Ishikawa (cell line): ENCODE measurements around the gene S100A7.

Experiments used
- CEBPB ChIP-seq: IDR thresholded peaks from 2 replicates; pipeline ENCODE4 v1.6.1; 2012
- CREB1 ChIP-seq: IDR thresholded peaks from 2 replicates; pipeline ENCODE4 v1.6.1; 2012; ENCODE audit warnings: low read depth
- EGR1 ChIP-seq: IDR thresholded peaks from 2 replicates; pipeline ENCODE4 v1.6.1; 2012
- EP300 ChIP-seq: IDR thresholded peaks from 2 replicates; pipeline ENCODE4 v1.6.1; 2012; ENCODE audit warnings: borderline replicate concordance
- NFIC ChIP-seq: IDR thresholded peaks from 2 replicates; pipeline ENCODE4 v1.6.1; 2012
- TEAD4 ChIP-seq: IDR thresholded peaks from 2 replicates; pipeline ENCODE4 v1.6.1; 2012
- ZBTB7A ChIP-seq: IDR thresholded peaks from 2 replicates; pipeline ENCODE4 v1.6.1; 2012; ENCODE audit warnings: low read depth
- TF ChIP-seq, protein P1 (sequence below): IDR thresholded peaks from 2 replicates; pipeline ENCODE4 v1.6.1; 2012; ENCODE audit warnings: low read depth, mild to moderate bottlenecking
- TF ChIP-seq, protein P2 (sequence below): IDR thresholded peaks from 2 replicates; pipeline ENCODE4 v1.6.1; 2012

- no peak for TF ChIP-seq ZBTB7A
- TF ChIP-seq TEAD4 = no peak
- TF ChIP-seq, protein P1, sequence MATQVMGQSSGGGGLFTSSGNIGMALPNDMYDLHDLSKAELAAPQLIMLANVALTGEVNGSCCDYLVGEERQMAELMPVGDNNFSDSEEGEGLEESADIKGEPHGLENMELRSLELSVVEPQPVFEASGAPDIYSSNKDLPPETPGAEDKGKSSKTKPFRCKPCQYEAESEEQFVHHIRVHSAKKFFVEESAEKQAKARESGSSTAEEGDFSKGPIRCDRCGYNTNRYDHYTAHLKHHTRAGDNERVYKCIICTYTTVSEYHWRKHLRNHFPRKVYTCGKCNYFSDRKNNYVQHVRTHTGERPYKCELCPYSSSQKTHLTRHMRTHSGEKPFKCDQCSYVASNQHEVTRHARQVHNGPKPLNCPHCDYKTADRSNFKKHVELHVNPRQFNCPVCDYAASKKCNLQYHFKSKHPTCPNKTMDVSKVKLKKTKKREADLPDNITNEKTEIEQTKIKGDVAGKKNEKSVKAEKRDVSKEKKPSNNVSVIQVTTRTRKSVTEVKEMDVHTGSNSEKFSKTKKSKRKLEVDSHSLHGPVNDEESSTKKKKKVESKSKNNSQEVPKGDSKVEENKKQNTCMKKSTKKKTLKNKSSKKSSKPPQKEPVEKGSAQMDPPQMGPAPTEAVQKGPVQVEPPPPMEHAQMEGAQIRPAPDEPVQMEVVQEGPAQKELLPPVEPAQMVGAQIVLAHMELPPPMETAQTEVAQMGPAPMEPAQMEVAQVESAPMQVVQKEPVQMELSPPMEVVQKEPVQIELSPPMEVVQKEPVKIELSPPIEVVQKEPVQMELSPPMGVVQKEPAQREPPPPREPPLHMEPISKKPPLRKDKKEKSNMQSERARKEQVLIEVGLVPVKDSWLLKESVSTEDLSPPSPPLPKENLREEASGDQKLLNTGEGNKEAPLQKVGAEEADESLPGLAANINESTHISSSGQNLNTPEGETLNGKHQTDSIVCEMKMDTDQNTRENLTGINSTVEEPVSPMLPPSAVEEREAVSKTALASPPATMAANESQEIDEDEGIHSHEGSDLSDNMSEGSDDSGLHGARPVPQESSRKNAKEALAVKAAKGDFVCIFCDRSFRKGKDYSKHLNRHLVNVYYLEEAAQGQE = no peak
- TF ChIP-seq CREB1 = no peak
- TF ChIP-seq, protein P2, sequence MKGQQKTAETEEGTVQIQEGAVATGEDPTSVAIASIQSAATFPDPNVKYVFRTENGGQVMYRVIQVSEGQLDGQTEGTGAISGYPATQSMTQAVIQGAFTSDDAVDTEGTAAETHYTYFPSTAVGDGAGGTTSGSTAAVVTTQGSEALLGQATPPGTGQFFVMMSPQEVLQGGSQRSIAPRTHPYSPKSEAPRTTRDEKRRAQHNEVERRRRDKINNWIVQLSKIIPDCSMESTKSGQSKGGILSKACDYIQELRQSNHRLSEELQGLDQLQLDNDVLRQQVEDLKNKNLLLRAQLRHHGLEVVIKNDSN = no peak
- no peak for TF ChIP-seq EGR1
- TF ChIP-seq EP300 = no peak
- TF ChIP-seq CEBPB = no peak
- TF ChIP-seq NFIC = no peak
These were observed at the start of gene S100A7 for GRCh38 chr1:153460551-153460950.
